GM12801 (cell line): ENCODE results near the gene HMGCS1.

Experiments used
- CTCF ChIP-seq: IDR thresholded peaks from one replicate; pipeline ENCODE4 v1.5.1; 2011; ENCODE audit warnings: control low read depth; ENCODE audit not compliant: insufficient read length; ENCODE audit errors: extremely low read depth

The HMGCS1 gene

DNA sequence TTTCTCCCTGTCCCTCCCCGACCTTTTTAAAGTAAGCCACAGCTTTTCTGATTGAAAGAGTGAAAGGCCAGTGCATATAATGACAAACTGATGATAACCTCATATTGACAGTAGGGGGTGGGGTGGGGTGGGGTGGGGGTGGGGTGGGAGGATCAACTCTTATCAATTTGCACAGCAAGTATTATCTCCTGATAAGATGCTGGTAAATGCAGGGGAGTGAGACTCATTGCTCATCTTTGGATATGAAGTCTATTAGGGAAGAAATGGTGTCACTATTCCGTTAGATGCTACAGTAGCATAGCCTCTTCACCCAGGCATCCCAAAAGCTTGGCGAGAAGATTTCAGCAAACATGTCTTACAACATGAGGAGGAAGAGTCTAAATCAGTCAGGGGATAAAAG lies 38.9 kb upstream of the HMGCS1 start:
- no peak for TF ChIP-seq CTCF

DNA sequence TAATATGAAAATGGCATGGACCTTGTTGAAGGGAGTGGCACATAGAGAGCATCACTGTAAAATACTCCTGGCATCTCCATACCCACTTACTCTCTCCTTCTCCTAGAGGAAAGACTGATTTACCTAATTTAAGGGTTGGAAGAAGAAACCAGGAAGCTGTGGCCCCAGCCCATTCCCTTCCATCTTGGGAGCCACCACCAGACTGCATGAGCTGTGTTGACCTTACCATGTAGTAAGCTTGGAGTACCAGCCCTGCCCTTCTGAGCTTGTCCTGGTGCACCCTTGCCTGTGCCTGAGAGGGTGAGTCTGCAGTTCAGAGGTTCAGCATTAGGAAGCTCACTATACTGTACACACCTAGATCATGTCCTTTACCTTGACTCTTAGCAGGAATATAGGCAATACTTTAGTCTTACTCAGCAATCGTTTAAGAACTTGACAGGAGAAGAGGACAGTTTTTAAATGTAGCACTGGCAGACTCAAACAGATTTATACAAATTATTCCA lies 35.7 kb upstream of the HMGCS1 start:
- TF ChIP-seq CTCF, result no peak

DNA sequence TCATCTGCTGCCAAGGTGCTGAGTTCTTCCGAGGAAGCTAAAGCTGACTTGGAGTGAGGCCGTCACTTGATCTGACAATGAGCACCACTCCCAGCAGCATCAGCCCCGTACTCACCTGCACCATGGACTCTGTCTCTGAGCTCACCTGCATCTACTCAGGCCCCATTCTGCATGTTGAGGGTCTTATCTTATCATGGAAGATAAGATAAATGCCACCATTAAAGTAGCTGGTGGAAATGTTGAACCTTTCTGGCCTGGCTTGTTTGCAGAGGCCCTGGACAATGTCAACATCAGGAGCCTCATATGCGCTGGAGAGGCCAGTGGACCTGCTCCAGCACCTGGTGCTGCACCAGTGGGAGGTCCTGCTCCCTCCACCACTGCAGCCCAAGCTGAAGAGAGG lies 35.0 kb upstream of the HMGCS1 start:
- no peak for TF ChIP-seq CTCF

GRCh38 chr5:43338862-43339261 lies 25.6 kb upstream of the HMGCS1 start:
- no peak for TF ChIP-seq CTCF

- TF ChIP-seq CTCF, result no peak
These were observed 22.9 kb upstream of the HMGCS1 start for GRCh38 chr5:43336159-43336558.

- no peak for TF ChIP-seq CTCF
These were observed 22.5 kb upstream of the HMGCS1 start for GRCh38 chr5:43335681-43336080.

- no peak for TF ChIP-seq CTCF
These were observed 19.2 kb upstream of the HMGCS1 start for GRCh38 chr5:43332401-43332800.

DNA sequence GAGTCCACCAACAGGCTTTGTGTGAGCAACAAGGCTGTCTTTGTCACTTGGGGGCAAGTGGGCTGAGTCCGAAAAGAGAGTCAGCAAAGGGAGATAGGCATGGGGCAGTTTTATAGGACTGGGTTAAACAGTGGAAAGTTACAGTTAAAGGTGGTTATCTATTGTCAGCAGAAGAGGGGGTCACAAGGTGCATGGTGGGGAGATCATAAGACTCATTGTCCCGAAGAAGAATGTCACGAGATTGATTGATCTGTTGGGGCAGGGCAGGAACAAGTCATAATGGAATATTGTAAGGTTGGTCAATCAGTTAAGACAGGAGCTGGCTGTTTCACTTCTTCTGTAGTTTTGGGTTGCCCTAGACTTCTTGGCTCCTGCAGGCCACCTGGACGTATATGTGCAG lies 7.6 kb upstream of the HMGCS1 start:
- TF ChIP-seq CTCF, result no peak
